ENCODE results near the gene MOXD1.
A peak's percentile ranks its signal among the peaks of the same experiment; 100 is the strongest.
"Not testable (repeated sequence)": the region's sequence is repeated elsewhere in the genome, so short reads cannot be mapped to it uniquely, and the experiment has no call there.

The MOXD1 gene

DNA sequence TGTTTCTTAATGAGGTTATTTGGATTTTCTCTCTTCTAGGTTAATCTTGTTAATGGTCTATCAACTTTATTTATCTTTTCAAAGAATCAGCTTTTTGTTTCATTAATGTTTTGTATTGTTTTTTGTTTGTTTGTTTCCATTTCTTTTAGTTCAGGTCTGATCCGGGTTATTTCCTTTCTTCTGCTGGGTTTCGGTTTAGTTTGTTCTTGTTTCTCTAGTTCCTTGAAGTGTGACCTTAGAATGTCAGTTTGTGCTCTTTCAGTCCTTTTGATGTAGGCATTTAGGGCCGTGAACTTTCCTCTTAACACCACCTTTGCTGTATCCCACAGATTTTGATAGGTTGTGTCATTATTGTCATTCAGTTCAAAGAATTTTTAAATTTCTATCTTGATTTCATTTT lies 49.3 kb downstream of the MOXD1 start:
- not testable (repeated sequence) for DNase-seq

GRCh38 chr6:132348231-132348630 lies 53.0 kb downstream of the MOXD1 start:
- DNase-seq = no peak

GRCh38 chr6:132344811-132345210 lies 56.5 kb downstream of the MOXD1 start:
- DNase-seq = no peak

- DNase-seq = no peak
Measured at GRCh38 chr6:132341646-132342045, 59.6 kb downstream of the MOXD1 start.

DNA sequence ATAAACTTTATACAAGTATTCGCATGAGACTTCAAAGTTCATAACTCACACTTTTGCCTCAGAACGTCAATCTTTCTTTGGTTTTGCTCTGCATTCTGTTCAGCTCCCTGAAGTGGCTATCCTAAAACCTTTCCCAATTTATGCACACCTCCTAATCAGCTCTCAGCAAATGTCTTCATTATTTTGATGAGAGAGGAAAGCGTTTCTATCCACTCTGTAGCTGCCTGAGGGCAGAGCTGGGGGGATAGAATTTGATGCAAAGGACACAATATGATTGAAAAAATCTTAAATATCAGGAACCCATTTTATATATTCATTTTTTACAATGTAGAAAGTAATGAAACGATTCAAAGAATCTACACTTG lies 66.8 kb downstream of the MOXD1 start:
- DNase-seq = no peak

DNA sequence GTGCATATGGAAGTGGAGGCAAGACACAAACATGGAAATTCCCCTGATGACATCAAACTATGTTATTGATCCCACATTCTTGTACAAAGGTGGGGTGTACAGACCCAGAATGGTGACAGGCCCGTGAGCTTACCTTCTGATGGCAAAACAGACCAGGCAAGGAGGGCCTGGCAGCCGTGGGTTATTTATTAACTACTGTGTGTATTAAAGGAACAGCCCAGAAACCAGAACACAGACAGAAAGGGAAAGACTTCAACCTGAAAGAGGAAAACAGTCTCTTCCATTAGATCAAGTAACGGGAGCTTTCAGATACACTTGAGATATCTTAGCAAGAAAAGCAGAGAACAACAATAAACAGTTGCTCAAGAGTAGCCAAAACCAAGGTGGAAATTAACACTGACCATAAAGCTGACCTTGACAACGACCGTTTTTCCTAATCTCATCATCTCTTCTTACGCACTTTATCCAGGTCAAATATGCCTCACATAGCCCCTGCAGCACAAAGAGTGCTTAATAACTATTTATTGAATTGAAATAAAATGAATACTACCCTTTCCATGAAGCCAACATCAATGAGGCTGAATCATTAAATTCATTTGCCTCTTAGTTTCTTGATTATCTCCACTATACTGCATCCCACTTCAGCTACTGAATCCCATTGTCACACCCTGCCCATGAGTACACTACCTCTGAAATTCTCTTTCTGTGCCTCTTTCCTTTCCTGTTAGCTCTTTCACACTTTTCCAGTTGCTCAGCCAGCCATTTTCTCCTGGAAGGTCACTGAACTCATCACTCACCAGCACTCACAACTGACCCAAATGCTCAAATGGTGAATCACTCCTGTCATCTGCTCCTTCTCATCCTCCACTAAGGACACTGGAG lies 67.4 kb downstream of the MOXD1 start:
- DNase-seq = no peak

DNA sequence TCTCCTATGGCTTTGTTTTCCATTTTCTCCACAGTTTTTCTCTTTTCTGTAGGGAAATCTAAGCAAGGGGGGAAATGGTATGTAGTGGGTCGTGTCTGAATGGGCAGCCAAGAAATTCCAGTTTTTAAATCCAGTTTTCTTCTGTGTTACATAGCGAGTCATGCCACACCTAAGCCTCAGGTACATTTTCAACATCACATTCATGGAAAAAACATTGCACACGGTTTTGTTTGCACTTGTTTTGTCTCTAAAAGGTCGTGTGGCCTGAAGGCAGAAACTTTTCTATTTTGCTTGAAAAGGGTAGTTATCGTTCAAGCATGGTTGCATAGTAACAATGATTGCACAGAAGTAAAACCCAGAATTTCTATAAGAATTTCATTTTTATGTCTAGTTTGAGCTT lies 70.5 kb downstream of the MOXD1 start:
- DNase-seq = no peak

DNA sequence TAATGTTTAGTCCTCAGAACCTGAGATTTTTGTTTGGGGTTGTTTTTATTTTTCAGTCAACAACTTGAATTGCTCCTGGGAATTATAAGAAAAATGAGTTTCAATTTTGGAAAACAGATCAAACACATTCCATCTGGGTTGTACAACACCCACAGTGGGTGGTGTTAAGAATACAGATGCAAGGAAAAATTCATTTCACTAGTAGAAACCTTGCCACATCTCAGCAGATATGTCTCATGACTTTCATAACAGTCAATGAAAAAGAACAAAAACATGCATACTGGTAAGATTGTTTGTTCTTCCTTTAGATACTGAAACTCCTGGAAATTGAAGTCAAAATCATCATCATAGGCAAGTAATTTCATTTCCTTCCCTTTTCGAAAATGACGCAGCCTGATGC lies 78.9 kb downstream of the MOXD1 start:
- DNase-seq = no peak

- DNase-seq = no peak
Measured at GRCh38 chr6:132320007-132320406, 81.3 kb downstream of the MOXD1 start.

GRCh38 chr6:132316970-132317369 lies 84.3 kb downstream of the MOXD1 start:
- no peak for DNase-seq

GRCh38 chr6:132314432-132314831 lies 86.8 kb downstream of the MOXD1 start:
- DNase-seq = no peak

GRCh38 chr6:132310921-132311320 lies 90.4 kb downstream of the MOXD1 start:
- no peak for DNase-seq

DNA sequence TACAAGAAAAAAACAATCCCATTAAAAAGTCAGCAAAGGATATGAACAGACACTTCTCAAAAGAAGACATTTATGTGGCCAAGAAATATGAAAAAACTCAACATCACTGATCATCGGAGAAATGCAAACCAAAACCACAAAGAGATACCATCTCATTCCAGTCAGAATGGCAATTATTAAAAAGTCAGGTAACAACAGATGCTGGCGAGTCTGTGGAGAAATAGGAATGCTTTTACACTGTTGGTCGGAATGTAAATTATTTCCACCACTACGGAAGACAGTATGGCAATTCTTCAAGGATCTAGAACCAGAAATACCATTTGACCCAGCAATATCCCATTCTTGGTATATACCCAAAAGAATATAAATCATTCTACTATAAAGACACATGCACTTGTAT lies 91.1 kb downstream of the MOXD1 start:
- DNase-seq = not testable (repeated sequence)

DNA sequence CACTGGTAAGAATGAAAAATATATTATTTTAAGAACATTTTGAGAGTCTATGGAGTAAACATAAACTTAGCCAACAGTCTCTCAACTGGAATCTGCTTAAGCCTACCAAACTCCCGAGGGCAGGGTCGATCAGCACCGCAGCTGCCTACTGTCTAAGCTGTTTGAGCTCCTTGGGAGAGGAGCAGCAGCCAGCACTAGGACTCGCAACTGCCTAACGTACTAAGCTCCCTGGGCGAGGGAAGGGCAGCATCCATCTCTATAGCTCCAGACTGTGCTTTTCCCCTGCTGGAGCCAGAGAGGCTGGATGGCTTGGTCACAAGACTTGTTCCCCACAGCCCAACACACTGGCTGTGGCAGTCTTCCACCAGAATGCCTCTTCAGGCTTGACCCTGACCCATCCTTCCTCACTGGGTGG lies 96.4 kb downstream of the MOXD1 start:
- no peak for DNase-seq

- no peak for DNase-seq
Measured at GRCh38 chr6:132300323-132300949, 100.8 kb downstream of the MOXD1 start.

DNA sequence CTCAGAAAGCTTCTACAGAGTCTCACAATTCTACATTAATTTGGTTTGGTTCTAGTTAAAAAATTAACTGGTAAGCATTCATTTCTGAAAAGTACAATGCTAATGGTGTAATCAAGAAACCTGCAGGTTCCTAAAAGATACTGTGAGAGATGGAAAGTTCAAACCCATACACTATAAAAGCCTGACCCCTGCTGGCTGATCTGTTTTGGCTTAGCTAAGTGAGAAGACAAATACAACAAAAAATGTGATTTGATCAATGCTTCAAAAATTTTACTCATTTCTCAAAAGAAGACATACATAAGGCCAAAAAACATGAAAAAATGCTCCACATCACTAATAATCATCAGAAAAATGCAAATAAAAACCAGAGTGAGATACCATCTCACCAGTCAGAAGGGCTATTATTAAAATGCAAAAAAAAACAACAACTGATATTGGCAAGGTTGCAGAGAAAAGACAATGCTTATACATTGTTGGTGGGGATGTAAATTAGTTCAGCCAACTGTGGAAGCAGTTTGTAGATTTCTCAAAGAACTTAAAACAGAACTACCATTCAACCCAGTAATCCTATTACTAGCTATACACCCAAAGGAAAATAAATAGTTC lies 102.8 kb downstream of the MOXD1 start:
- peak; percentile 21 for DNase-seq

GRCh38 chr6:132289756-132290155 lies 111.5 kb downstream of the MOXD1 start:
- no peak for DNase-seq

GRCh38 chr6:132287101-132287500 lies 114.2 kb downstream of the MOXD1 start:
- DNase-seq = no peak

DNA sequence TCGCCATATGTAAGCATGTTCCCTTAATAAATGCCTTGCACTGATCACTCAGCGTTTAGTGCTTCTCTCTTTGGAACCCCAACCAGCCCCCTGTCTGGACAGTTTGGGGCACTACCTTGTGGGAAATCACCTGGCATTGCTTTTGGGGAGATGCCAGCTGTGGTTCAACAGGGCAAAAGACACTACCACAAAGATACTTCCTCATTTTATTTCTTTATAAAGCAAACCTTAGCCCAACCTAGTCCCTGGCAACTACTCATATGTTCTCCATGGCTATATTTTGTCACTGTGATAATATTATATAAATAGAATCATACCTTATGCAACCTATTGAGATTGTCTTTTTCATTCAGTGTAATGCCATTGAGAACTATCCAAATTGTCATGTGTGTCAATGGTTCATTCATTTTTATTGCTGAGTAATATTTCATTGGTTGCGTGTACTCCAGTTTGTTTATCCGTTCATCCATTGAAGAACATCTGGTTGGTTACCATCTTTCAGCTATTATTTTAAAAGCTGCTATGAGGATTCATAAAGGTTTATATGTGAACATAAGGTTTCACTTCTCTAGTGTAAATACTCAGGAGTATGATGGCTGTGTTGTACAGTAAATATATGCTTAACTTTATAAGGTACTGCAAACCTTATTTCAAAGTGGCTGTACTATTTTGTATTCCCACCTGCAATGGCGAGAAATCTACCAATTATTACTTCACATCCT lies 114.8 kb downstream of the MOXD1 start:
- DNase-seq = no peak

DNA sequence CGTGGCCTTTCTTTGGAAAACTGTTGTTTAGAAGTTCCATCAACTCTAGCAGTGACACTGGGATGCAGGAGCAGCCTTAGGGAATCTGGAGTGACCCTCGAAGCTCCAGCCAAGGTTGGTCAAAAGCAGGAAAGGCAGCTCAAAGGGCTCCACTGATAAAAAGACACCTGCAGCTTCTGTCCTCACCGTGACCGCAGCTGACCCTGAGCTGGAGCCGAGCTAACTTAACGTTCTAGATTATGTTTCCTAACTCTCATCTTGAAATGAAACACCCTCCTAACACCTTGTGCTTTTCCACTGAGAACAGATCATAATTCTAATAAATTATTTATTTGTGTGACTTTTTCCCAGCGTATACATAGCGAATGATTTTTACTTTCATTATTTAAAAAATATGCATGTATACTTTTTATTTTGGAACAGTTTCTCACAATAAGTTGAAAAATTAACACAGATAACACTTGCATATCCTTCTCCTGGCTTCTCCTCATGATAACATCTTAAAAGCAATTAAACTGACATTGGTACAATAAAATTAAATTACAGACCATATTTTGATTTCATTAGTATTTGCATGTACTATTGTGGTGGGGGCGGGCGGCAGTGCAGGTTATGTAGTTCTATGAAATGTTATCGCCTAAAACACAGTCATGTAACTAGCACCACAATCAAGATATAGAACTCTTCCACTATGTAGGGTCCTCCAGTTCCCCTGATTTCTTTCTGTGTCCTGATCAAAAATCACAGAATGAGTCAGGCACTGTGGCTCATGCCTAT lies 116.1 kb downstream of the MOXD1 start:
- DNase-seq = no peak

GRCh38 chr6:132282696-132283095 lies 118.6 kb downstream of the MOXD1 start:
- DNase-seq = no peak

GRCh38 chr6:132280436-132280835 lies 120.8 kb downstream of the MOXD1 start:
- no peak for DNase-seq

All from activated CD4-positive, alpha-beta T cell treated with anti-CD3 and anti-CD28 coated beads, Interleukin-2, amount 50 U/mL, for 1 hour (primary cell).